Hematopoietic multipotent progenitor cell treated with erythropoietin and hydrocortisone succinate and interleukin-3 and kit ligand, for 6 days (in vitro differentiated cells): ENCODE results near the gene TXNDC15.

Source experiments
- DNase-seq: peaks from one replicate; pipeline ENCODE4 v3.0.0-alpha.2; 2015

Gene TXNDC15

GRCh38 chr5:134920848-134921575 is 46.8 kb downstream of the TXNDC15 start:
- DNase-seq, result no peak

GRCh38 chr5:134932508-134932907 is 58.3 kb downstream of the TXNDC15 start:
- DNase-seq, result no peak

GRCh38 chr5:134934202-134934601 is 60.0 kb downstream of the TXNDC15 start:
- no peak for DNase-seq

DNA sequence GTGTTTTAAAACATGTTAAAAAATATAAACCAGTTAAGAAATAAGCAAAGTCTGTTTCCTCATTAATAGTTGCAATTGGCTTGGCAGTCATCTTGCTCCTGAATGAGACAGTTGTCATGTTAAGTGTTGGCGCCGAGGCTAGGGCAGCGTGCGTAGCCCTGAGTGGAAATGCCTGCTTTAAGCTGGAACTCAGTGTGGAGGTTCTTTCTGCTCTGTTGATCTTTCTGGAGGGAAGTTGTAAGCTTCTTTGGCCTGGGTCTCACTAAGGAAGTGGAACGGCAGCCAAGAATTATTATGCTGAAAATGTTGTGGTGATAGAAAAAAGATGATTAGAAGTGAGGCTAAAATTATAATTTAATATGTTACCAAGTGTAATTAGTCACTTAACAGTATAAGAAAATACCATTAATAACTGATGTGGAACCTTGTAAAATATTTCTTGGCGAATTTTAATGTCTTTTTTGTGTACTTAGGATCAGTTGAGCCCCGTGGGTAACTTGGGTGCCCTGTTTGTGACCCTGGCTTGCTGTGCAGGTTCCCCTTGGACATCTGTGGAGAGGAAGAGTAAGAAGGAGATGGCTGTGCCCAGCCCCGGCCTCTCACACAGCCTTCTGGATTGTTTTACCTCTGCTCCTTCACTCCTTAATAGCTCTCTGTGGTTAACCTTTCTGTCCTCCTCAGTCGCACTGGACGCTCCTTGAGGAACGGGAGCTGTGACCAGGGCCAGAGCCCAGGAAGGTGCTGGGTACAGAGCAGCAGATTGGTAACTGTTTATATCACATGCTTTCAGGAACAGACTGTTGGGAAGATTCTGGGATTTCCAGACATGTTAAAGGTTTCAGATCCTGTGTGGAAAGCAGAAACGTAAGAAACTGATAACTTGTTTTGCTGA is 61.8 kb downstream of the TXNDC15 start:
- no peak for DNase-seq

- DNase-seq, result no peak
These were observed 63.4 kb downstream of the TXNDC15 start for GRCh38 chr5:134937526-134937925.

DNA sequence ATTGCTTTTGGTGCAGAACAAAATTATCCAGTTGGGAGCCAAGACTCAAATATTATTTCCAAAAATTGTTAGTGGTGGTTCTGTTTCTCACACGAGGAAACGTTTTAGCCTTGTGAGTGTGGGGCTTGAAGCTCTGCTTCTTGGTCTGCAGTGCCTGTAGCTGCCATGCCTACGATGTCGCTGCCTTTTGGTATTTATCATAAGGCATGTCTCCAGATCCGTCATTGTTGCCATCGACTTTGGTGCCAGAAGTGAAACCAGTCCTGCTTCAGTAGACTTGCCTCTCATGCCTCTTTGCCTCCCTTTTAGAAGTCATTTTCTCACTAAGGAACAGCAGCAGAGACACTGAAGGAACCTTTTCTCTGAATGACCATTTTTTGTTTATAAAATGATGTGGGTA is 63.9 kb downstream of the TXNDC15 start:
- no peak for DNase-seq

DNA sequence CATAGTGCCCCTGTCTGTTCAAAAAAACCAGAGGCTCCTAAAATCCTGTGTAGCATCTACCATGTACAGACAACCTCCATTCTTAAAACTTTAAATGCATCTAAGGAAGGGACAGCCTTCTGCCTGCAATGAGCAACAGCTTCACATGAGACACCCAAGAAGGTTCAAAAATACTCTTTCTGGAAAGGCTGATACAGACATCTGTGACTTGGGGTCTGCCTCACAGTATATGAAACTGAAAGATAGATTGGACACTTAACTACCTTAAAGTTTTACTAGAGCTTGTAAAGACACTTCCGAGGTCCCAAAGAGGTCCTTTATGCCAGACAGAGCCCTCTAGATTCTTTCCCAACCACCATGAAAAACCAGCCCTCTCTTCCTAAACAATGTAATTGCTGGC is 65.3 kb downstream of the TXNDC15 start:
- DNase-seq, result no peak

DNA sequence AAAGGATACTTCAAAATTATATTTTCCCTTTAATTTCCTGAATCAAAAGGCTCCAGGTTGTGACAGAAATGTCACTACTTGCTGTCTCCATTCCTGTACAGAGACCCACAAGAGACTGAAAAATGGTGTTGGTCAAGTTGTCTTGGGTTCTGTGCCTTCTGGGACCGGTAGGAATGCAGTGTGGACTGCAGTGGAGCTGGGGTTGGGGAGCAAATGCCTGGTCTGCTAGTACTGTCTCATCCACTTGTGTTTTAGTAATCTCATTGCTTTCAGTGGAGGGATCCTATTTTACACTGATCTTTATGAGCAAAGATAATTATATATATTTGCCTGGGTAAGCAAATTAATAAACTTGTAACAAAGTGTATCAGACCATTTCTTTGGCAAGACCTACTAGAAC is 69.4 kb downstream of the TXNDC15 start:
- no peak for DNase-seq

DNA sequence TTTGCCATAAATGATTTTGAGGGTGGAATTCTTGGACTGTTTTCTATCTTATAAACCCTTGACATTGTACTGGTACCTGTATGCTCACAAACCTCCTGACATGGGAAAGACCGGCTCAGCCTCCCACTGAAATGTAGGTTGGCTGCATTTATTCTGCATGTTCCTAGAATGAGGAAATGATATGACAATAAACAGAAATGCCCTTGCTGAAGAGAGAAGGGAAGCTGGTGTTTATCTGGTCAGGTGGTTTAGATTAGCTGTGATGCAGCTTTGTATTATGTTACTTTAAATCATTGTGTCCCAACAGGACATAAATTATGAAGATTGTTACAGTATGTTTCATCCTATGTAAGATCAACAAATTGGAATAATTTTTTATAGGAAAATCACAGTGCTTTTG is 70.5 kb downstream of the TXNDC15 start:
- DNase-seq, result peak; percentile 19

- DNase-seq, result no peak
These were observed 70.9 kb downstream of the TXNDC15 start for GRCh38 chr5:134945041-134945440.

DNA sequence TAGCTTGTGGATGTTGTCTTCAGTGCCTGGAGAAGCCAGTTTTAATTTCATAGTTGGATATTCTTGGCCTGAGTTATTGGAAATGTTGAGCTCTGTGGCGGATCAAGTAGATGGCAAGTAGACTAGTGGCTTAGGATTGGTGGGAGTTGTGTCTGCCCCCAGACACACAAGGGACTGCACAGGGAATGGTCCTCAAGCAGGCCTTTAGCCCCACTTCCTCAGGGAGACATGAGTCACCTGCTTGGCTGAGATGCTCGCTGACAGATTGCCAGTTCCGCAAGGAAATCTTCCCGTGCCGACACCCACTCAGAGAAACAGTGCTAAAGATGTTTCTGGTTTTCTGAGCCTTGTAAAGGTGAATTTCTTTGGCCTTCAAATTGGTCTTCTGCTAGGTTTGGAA is 74.7 kb downstream of the TXNDC15 start:
- DNase-seq, result no peak

- no peak for DNase-seq
These were observed 75.1 kb downstream of the TXNDC15 start for GRCh38 chr5:134949316-134949715.
